ENCODE measurements around the gene KRTAP2-4.

The KRTAP2-4 gene

DNA sequence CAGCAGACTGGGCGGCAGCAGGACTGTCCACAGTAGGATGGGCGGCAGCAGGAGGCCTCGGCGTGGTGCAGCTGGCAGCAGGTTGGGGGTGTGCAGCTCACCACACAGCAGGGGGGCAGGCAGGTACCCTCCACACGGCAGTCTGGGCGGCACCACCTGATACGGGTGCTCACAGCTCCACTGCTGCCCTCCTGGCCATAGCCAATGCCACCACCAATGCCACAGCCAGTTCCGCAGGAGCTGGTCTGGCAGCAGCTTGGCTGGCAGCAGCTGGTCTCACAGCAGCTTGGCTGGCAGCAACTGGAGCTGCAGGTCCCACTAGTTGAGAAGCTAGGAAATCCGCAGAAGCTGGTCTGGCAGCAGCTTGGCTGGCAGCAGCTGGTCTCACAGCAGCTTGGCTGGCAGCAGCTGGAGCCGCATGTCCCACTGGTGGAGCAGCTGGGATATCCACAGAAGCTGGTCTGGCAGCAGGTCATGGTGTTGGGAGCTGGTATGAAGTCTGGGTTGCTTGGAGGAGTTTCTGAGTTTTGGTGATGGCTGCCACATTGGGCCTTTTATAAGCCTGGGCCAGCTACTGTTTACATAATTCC, 31.2 kb downstream of the KRTAP2-4 start, which contains the start of gene KRTAP1-3:
TSS of gene KRTAP1-3 (minus strand) at position 529 of the 590 bp plus-strand sequence. CDS start at position 476, 53 bp downstream.
- 0 out of 2 replicates have a peak, but pooled peaks have one; percentile 26 for TF ChIP-seq TCF12 (IDR thresholded peaks at IDR 0.05; ENCODE audit: low read depth)

GRCh38 chr17:41029633-41030245, 35.9 kb downstream of the KRTAP2-4 start, which contains the start of gene KRTAP1-4:
TSS of gene KRTAP1-4 (minus strand) at chr17:41030195. CDS start at chr17:41030078, 117 bp downstream.
- TF ChIP-seq TCF12 (IDR thresholded peaks at IDR 0.05; ENCODE audit: low read depth) (no peak), TEAD4 (IDR thresholded peaks at IDR 0.05) (no peak), CEBPB (IDR thresholded peaks at IDR 0.05) (no peak), RAD21 (IDR thresholded peaks at IDR 0.05; ENCODE audit: low read depth) (no peak), EP300 (IDR thresholded peaks at IDR 0.05; ENCODE audit: borderline replicate concordance) (no peak), YY1 (IDR thresholded peaks at IDR 0.05; ENCODE audit: low read depth) (no peak)
- TF ChIP-seq, protein P1, sequence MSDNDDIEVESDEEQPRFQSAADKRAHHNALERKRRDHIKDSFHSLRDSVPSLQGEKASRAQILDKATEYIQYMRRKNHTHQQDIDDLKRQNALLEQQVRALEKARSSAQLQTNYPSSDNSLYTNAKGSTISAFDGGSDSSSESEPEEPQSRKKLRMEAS (IDR thresholded peaks at IDR 0.05): no peak
- TF ChIP-seq, protein P2, sequence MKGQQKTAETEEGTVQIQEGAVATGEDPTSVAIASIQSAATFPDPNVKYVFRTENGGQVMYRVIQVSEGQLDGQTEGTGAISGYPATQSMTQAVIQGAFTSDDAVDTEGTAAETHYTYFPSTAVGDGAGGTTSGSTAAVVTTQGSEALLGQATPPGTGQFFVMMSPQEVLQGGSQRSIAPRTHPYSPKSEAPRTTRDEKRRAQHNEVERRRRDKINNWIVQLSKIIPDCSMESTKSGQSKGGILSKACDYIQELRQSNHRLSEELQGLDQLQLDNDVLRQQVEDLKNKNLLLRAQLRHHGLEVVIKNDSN (IDR thresholded peaks at IDR 0.05): no peak
- TF ChIP-seq, protein P3, sequence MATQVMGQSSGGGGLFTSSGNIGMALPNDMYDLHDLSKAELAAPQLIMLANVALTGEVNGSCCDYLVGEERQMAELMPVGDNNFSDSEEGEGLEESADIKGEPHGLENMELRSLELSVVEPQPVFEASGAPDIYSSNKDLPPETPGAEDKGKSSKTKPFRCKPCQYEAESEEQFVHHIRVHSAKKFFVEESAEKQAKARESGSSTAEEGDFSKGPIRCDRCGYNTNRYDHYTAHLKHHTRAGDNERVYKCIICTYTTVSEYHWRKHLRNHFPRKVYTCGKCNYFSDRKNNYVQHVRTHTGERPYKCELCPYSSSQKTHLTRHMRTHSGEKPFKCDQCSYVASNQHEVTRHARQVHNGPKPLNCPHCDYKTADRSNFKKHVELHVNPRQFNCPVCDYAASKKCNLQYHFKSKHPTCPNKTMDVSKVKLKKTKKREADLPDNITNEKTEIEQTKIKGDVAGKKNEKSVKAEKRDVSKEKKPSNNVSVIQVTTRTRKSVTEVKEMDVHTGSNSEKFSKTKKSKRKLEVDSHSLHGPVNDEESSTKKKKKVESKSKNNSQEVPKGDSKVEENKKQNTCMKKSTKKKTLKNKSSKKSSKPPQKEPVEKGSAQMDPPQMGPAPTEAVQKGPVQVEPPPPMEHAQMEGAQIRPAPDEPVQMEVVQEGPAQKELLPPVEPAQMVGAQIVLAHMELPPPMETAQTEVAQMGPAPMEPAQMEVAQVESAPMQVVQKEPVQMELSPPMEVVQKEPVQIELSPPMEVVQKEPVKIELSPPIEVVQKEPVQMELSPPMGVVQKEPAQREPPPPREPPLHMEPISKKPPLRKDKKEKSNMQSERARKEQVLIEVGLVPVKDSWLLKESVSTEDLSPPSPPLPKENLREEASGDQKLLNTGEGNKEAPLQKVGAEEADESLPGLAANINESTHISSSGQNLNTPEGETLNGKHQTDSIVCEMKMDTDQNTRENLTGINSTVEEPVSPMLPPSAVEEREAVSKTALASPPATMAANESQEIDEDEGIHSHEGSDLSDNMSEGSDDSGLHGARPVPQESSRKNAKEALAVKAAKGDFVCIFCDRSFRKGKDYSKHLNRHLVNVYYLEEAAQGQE (IDR thresholded peaks at IDR 0.05; ENCODE audit: low read depth): no peak

DNA sequence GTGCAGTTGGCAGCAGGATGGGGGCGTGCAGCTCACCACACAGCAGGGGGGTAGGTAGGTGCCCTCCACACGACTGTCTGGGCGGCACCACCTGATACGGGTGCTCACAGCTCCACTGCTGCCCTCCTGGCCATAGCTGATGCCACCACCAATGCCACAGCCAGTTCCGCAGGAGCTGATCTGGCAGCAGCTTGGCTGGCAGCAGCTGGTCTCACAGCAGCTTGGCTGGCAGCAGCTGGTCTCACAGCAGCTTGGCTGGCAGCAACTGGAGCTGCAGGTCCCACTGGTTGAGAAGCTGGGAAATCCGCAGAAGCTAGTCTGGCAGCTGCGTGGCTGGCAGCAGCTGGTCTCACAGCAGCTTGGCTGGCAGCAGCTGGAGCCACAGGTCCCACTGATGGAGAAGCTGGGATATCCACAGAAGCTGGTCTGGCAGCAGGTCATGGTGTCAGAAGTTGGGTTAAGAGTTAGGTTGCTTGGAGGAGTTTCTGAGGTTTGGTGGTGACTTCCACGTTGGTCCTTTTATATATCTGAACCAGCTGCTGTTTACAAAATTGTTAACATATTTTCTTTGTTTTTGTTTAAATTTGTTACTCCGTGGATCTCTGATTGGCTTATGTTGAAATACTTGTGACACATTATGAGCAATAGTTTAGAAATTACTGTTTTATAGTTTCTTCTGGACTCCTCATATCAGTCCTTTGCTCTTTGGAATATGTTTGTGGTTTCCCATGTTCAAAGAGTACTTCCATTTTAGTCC, 38.8 kb downstream of the KRTAP2-4 start, which contains the start of gene KRTAP1-5:
TSS of gene KRTAP1-5 (minus strand) at position 494 of the 757 bp plus-strand sequence. CDS start at position 441, 53 bp downstream.
- TF ChIP-seq TEAD4 (IDR thresholded peaks at IDR 0.05) (no peak), ZBTB7A (IDR thresholded peaks at IDR 0.05; ENCODE audit: low read depth) (no peak), CREB1 (IDR thresholded peaks at IDR 0.05; ENCODE audit: low read depth) (no peak), EGR1 (IDR thresholded peaks at IDR 0.05) (no peak), YY1 (IDR thresholded peaks at IDR 0.05; ENCODE audit: low read depth) (no peak), FOXM1 (IDR thresholded peaks at IDR 0.05; ENCODE audit: borderline replicate concordance, low read depth) (no peak), EP300 (IDR thresholded peaks at IDR 0.05; ENCODE audit: borderline replicate concordance) (no peak)
- TF ChIP-seq, protein P2 (IDR thresholded peaks at IDR 0.05): no peak
- TF ChIP-seq, protein P3 (IDR thresholded peaks at IDR 0.05; ENCODE audit: low read depth): no peak

GRCh38 chr17:41024697-41025096, 41.0 kb downstream of the KRTAP2-4 start:
- no peak for TF ChIP-seq TEAD4 (IDR thresholded peaks at IDR 0.05)
- TF ChIP-seq, protein P2 (IDR thresholded peaks at IDR 0.05): no peak

DNA sequence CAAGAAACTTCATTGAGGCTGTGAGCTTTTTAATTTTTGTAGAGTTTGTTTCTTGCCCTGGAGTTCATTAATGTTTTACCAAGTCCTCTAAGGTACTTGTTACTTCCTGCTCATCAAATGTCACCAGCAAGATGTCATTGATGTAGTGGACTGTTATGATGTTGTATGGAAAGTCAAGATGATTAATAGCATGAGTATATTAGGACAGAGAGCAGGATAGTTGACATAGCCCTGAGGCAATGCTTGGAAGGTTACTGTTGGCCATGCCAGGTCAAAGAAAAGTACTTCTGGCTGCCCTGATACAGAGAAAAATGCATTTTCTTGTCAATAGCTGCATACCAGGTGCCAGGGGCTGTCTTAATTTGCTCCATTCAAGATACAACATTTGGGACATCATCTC, 45.3 kb downstream of the KRTAP2-4 start:
- no peak for TF ChIP-seq ZBTB7A (IDR thresholded peaks at IDR 0.05; ENCODE audit: low read depth)
- no peak for TF ChIP-seq FOXM1 (IDR thresholded peaks at IDR 0.05; ENCODE audit: borderline replicate concordance, low read depth)
- TF ChIP-seq CEBPB (IDR thresholded peaks at IDR 0.05): no peak
- no peak for TF ChIP-seq TAF1 (IDR thresholded peaks at IDR 0.05; ENCODE audit: low read depth)
- no peak for TF ChIP-seq NFIC (IDR thresholded peaks at IDR 0.05)
- no peak for TF ChIP-seq YY1 (IDR thresholded peaks at IDR 0.05; ENCODE audit: low read depth)
- TF ChIP-seq, protein P3 (IDR thresholded peaks at IDR 0.05; ENCODE audit: low read depth): no peak
- no peak for TF ChIP-seq TCF12 (IDR thresholded peaks at IDR 0.05; ENCODE audit: low read depth)
- no peak for TF ChIP-seq TEAD4 (IDR thresholded peaks at IDR 0.05)
- no peak for TF ChIP-seq EGR1 (IDR thresholded peaks at IDR 0.05)
- no peak for TF ChIP-seq EP300 (IDR thresholded peaks at IDR 0.05; ENCODE audit: borderline replicate concordance)
- no peak for TF ChIP-seq RAD21 (IDR thresholded peaks at IDR 0.05; ENCODE audit: low read depth)
- TF ChIP-seq, protein P1 (IDR thresholded peaks at IDR 0.05): no peak; the same call in 1 of the 2 replicates
- TF ChIP-seq, protein P2 (IDR thresholded peaks at IDR 0.05): no peak
- TF ChIP-seq CREB1 (IDR thresholded peaks at IDR 0.05; ENCODE audit: low read depth): no peak

Measured in Ishikawa (cell line).